Measurements from ENCODE around the gene FRRS1L.

FRRS1L gene

DNA sequence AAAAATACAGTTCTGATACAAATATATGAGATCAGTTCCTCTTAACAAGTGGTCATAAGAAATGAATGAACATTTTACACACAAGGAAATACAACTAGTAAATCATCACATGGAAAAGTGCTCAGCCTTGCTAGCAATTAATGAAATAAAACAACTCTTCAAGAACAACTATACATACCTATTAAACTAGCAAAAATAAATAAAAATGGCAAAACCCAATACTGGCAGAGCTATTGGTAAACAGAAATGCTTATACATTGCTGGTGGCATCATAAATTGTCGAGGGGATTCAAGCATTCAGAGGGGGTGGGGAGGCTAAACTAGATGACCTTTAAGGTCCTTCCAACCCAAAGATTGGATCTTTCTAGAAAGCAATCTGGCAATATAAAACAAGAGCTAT is 5.9 kb upstream of the FRRS1L start:
- no peak for DNase-seq

DNA sequence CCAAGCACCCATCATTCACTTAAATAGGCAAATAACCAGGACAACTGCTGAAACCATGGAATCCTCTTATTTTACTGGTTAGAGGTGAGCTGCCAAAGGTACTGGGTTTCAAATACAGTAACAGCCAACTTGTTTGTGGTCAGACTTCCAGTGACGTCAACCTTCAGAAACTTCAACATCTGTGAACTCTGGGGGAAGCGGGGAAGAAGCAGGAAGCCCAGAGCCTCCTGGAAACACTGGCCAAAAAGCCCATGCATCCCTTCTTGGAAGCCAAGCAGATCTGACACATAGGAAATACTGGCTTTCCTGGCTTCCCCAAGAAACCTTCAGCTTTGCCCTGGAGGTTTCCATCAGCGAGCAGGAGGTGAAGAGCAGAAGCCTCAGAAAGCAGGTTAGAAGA is 4.9 kb upstream of the FRRS1L start:
- no peak for DNase-seq

DNA sequence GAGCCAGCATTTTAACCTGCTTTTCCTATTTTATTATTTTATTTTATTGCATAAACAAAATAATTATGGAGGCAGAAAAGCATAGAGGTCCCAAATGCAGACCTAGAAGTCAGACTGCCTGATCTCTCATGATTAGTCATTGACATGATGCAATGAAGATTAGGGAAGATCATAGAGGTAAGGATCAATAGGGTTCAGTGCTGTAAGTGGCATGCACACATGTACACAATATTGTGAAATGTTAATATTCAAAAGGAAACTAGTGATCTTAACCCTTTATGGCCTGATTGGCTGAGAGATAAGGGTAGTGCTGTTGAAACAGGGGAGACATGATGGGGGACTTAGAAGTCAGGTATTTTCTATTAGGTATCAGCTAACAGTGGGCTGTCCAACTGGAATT is 1.1 kb upstream of the FRRS1L start:
- no peak for DNase-seq

- DNase-seq: no peak
Observed at GRCh38 chr9:109167716-109168115, 667 bp upstream of the FRRS1L start.

DNA sequence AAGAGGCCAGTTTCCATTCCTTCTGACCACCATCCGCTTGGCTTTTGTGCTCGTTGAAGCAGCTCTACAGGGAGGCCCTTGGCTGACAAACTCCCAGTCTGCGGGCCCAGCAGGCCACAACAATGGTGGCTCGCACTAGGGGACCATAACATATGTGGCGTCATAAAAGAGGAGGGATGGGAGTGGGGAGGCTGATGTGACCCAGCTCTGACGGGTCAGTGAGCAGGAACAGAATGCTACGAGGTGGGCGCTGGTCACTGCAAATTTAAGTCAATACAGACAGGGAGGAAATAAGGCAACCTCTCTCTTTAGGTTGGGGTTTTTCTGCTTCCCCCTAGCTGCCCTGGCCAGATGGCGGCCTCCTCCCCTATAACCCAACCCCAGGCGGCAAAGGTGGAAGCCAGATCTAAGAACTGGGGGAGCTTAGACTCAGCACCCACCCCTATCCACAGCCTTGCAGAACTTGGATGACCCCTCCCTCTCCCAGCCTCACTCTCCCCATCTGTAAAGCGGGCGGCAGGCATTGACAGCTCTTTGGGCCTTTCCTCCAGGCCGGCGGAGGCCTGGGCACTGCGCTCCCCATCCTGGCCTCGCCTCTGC is 778 bp downstream of the FRRS1L start:
- no peak for DNase-seq

DNA sequence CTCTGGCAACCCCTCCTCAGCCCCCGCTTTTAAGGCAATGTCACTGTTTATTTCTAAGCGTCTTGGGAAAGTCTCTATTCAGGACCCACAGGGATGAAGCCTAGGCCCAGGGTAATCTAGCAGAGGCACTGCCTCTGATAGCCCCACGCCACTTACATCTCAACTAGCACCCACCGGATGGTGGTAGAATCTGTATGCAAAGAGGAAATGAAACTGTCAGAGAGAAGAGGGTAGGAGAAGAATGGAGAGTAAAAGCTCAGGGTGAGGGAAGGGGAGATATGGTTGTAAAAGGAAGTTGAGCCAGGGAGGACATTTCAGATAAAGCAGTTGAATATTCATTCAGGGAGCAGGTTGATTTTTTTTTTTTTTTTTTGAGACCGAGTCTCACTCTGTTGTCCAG is 3.0 kb downstream of the FRRS1L start:
- no peak for DNase-seq

- no peak for DNase-seq
Observed at GRCh38 chr9:109163194-109163593, 3.9 kb downstream of the FRRS1L start.

DNA sequence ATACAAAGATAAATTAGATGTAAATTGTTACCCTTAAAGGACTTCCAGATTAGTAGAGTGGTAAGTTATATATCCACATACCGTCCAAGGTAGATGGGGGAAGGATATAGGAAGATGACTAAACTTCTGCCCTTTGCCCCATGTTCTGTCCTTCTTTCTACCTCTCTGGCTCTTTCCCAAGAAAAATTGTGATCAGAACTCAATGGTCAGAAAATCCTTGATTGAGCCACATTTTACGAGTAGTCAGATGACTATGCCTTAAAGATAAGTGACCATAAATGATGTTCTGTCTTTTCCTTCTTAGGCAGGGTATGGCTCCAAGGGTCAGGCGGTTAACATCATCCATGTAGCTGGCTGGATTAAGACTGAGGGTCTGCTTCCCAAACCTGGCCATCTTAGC is 4.4 kb downstream of the FRRS1L start:
- DNase-seq: no peak

- no peak for DNase-seq
Observed at GRCh38 chr9:109161471-109161870, 5.6 kb downstream of the FRRS1L start.

- no peak for DNase-seq
Observed at GRCh38 chr9:109159583-109159982, 7.5 kb downstream of the FRRS1L start.

GRCh38 chr9:109158651-109159050 is 8.4 kb downstream of the FRRS1L start:
- no peak for DNase-seq

DNA sequence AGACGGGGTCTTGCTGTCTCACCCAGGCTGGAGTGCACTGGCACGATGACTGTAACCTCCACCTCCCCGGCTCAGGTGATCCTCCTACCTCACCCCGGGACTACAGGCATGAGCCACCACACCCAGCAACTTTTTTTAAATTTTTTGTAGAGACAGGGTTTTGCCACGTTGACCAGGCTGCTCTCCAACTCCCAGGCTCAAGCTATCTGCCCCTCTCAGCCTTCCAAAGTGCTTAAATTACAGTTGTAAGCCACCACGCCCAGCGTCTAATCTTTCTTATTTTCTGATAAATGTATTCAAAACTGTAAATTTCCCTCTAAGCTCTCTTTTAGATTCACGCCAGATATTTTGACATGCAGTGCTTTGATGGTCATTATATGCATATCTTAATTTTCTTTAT is 10.3 kb downstream of the FRRS1L start:
- DNase-seq: no peak

GRCh38 chr9:109150925-109151545 is 16.0 kb downstream of the FRRS1L start:
- no peak for DNase-seq

GRCh38 chr9:109149722-109150121 is 17.3 kb downstream of the FRRS1L start:
- DNase-seq: no peak

- DNase-seq: no peak
Observed at GRCh38 chr9:109149089-109149488, 18.0 kb downstream of the FRRS1L start.

DNA sequence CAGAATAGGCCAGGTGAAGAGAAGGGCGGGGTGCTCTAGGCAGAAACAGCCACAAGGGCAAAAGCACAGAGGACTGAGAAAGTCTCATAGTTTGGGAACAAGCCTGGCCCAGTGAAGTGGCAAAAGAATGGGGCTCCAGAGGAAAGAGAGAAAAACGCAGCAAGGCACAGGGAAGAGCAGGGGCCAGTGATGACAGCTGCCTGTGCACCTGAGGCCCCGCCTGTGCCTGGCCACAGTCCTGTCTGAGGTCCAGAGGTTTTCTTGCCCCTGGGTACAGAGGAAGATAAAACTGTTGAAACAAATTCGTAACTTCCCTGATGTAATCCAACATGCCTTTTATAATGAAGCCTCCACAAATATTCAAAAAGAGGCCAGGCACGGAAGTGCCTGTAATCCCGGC is 22.0 kb downstream of the FRRS1L start:
- no peak for DNase-seq

DNA sequence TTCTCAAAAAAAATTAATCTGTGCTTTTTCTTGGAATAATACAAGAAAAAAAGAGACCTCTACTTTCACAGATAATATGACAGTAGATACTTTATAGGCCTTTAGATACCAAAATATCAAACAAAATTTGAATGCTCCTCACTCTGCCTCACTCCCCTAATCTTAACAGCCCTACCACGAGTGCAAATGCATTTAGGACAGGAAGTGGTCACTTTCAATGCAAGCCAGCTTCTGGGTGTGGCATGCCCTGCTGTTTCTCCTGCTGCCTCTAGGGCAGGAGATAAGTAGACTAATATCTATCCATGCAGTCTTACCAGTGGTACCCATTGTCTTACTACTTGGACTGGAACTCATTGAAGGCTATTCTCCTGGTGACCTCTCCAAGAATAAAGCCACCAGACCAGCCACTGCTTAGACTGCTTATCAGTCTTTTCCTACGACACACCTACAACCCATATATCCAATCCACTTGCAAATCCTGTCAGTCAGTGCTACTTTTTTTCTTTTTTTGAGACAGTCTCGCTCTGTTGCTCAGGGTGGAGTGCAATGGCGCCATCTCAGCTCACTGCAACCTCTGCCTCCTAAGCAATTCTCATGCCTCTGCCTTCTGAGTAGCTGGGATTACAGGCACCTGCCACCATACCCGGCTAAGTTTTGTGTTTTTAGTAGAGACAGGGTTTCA is 23.0 kb downstream of the FRRS1L start:
- DNase-seq: no peak

- DNase-seq: no peak
Observed at GRCh38 chr9:109141375-109141774, 25.7 kb downstream of the FRRS1L start.

DNA sequence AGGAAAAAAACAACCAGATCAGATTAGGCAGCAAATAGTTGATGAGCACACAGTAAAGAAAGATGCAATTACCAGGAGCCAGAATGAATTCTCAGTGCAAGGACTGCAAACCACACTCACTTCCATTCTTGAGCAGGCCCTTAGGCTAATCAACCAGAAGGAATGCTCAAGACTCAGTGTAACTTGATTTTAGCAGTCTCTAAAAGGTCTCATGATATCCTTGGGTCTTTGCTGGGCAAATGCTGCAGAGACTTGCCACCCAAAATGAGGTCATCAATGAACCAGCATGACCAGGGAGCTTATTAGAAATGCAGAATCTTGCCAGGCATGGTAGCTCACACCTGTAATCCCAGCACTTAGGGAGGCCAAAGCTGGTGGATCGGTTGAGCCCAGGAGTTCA is 27.2 kb downstream of the FRRS1L start:
- no peak for DNase-seq

- DNase-seq: no peak
Observed at GRCh38 chr9:109138421-109138820, 28.6 kb downstream of the FRRS1L start.

GRCh38 chr9:109134167-109134578 is 32.9 kb downstream of the FRRS1L start:
- no peak for DNase-seq

GRCh38 chr9:109133533-109133932 is 33.5 kb downstream of the FRRS1L start:
- DNase-seq: no peak

GRCh38 chr9:109132567-109133021 is 34.5 kb downstream of the FRRS1L start:
- no peak for DNase-seq

DNA sequence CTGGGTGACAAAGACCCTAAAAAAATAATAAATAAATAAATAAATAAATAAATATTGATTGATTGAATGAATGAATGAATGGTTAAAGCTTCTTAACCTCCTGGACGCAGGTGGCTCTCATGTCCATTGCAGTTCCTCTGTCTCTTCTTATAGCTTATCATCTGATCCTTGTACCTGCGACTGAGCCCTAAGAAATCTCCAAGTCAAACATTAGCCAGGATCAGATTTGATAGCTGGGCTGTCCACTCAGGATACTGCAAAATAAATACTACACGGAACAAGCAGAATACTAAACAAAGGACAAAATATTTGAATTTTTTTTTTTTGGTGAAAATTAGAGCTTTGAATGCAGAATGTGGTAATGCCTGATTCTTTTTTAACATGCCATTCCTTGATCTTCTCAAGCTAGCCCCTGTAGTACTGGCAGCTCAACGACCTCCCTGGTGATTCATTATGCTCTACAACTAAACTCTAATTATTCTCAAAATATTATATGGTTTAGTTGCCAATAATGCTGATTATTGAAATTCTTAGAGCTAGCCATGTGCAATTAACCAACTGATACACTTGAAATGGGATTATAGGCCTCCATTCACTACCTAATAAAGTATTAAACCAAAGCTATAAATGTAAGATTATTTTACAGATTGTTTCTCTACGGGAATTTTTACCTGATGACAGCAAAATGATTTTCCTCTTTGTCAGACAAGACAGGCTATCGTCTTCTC is 37.4 kb downstream of the FRRS1L start:
- no peak for DNase-seq
